Cardiac muscle cell (in vitro differentiated cells and primary cell): Measurements from ENCODE around the gene SENP3. TPM values are rescaled to one million over a fixed set of nuclear protein-coding genes. Genes with fewer than 3 reads are reported as not detected.

Source experiments
- DNase-seq, 2 donors: peaks; one replicate each; pipeline versions ENCODE4 v3.0.0 to v3.0.0-alpha.2; 2010 to 2017; ENCODE audit warnings: low read depth in 1 of 2, low spot score in 1 of 2
- H3K27ac ChIP-seq: fragments of 200-600 bp; sonication (generic); 2 replicates; pipeline ENCODE4 v1.5.1; 2016
- H3K27me3 ChIP-seq: fragments of 200-600 bp; sonication (generic); 2 replicates; pipeline ENCODE4 v1.6.0; 2016; ENCODE audit warnings: control low read depth
- H3K36me3 ChIP-seq: fragments of 200-600 bp; sonication (generic); 2 replicates; pipeline ENCODE4 v1.5.1; 2016; ENCODE audit warnings: control low read depth
- H3K4me1 ChIP-seq: fragments of 200-600 bp; sonication (generic); 2 replicates; pipeline ENCODE4 v1.8.1; 2017; ENCODE audit warnings: low read depth, mild to moderate bottlenecking, mixed run types
- H3K4me3 ChIP-seq: fragments of 200-600 bp; sonication (generic); 2 replicates; pipeline ENCODE4 v1.5.1; 2016; ENCODE audit warnings: mild to moderate bottlenecking
- H3K9me3 ChIP-seq: fragments of 200-600 bp; sonication (generic); 2 replicates; pipeline ENCODE4 v1.5.1; 2017; ENCODE audit warnings: low read depth, mild to moderate bottlenecking, control low read depth
- CTCF ChIP-seq: IDR thresholded peaks from 2 replicates; pipeline ENCODE4 v1.5.1; 2012; ENCODE audit warnings: low read depth, mild to moderate bottlenecking, low read length
- polyA plus RNA-seq: library from polyadenylated mRNA; unstranded; fragments of >200 nt; fragmentation: Nextera tagmentation; extraction: Ambion mirVana; gene quantifications from 2 replicates; pipeline ENCODE4 v1.2.1, GENCODE V29; 2016
- total RNA-seq: library from RNA; depleted of rRNA; stranded (reverse); fragments of >200 nt; gene quantifications from 2 replicates; pipeline ENCODE4 v1.2.3, GENCODE V29; 2016

The SENP3 gene
- total and polyA plus RNA-seq, 2 experiments from 2014 or later = 45.0 to 78.9 TPM

GRCh38 chr17:7575481-7575883 is 13.8 kb downstream of the SENP3 start:
- Histone ChIP-seq H3K4me1 (no peaks in the 10 kb centered on the region), H3K36me3 (peaks cover 53% of the 10 kb centered on the region)

GRCh38 chr17:7575959-7576358 is 14.2 kb downstream of the SENP3 start:
- H3K27me3 ChIP-seq = no peaks in the 10 kb centered on the region
- H3K36me3 ChIP-seq = peaks cover 53% of the 10 kb centered on the region
- H3K27ac ChIP-seq = peak overlapping the region; percentile 42
- no peak overlapping the region for H3K4me3 ChIP-seq
- H3K4me1 ChIP-seq = no peaks in the 10 kb centered on the region
- no peaks in the 10 kb centered on the region for H3K9me3 ChIP-seq
- no peak for TF ChIP-seq CTCF
- no peak for DNase-seq

More at GRCh38 chr17:7575481-7575883, 13.8 kb downstream of the SENP3 start:
- no peaks in the 10 kb centered on the region for H3K27me3 ChIP-seq
- peak overlapping the region; percentile 42 for H3K27ac ChIP-seq
- H3K9me3 ChIP-seq = no peaks in the 10 kb centered on the region
- H3K4me3 ChIP-seq = no peak overlapping the region
- no peak for TF ChIP-seq CTCF
- no peak for DNase-seq

GRCh38 chr17:7576432-7576937 is 14.8 kb downstream of the SENP3 start:
- Histone ChIP-seq H3K4me1 (no peaks in the 10 kb centered on the region), H3K36me3 (peaks cover 53% of the 10 kb centered on the region), H3K27ac (no peak overlapping the region), H3K9me3 (no peaks in the 10 kb centered on the region), H3K4me3 (no peak overlapping the region), H3K27me3 (no peaks in the 10 kb centered on the region)
- no peak for DNase-seq
- TF ChIP-seq CTCF = no peak

GRCh38 chr17:7577327-7578199 is 15.8 kb downstream of the SENP3 start:
- Histone ChIP-seq H3K36me3 (peaks cover 53% of the 10 kb centered on the region), H3K27ac (no peak overlapping the region), H3K9me3 (no peaks in the 10 kb centered on the region), H3K4me3 (no peak overlapping the region), H3K27me3 (no peaks in the 10 kb centered on the region), H3K4me1 (peaks cover 1% of the 10 kb centered on the region)
- TF ChIP-seq CTCF = no peak
- DNase-seq = no peak

DNA sequence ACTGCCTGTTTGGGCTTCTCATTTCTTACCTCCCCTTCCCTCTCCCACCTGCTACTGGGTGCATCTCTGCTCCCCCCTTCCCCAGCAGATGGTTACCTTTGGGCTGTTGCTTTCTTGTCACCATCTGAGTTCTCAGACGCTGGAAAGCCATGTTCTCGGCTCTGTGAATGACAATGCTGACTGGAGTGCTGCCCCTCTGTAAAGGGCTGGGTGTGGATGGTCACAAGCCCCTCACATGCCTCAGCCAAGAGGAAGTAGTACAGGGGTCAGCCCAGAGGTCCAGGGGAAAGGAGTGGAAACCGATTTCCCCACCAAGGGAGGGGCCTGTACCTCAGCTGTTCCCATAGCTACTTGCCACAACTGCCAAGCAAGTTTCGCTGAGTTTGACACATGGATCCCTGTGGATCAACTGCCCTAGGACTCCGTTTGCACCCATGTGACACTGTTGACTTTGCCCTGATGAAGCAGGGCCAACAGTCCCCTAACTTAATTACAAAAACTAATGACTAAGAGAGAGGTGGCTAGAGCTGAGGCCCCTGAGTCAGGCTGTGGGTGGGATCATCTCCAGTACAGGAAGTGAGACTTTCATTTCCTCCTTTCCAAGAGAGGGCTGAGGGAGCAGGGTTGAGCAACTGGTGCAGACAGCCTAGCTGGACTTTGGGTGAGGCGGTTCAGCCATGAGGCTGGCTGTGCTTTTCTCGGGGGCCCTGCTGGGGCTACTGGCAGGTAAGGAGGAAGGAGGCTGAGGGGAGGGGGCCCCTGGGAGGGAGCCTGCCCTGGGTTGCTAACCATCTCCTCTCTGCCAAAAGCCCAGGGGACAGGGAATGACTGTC is 17.5 kb downstream of the SENP3 start, which contains the start of gene CD68:
Gene CD68, plus strand, starts transcription at position 638 of the 833 bp plus-strand sequence. Its CDS starts 40 bp downstream, at position 678.
- DNase-seq = peak; percentile 35 to 93
- no peaks in the 10 kb centered on the region for H3K9me3 ChIP-seq
- peaks cover 9% of the 10 kb centered on the region for H3K4me1 ChIP-seq
- TF ChIP-seq CTCF = no peak
- H3K4me3 ChIP-seq = no peak within 1 kb of the TSS
- H3K36me3 ChIP-seq = peaks cover 53% of the 10 kb centered on the region
- no peaks in the 10 kb centered on the region for H3K27me3 ChIP-seq
- peak within 1 kb of the TSS; percentile 83 for H3K27ac ChIP-seq
